Left lung (tissue), 10 donors: ENCODE measurements around the gene PGLYRP2. TPM values are rescaled to one million over a fixed set of nuclear protein-coding genes. Genes with fewer than 3 reads are reported as not detected.
"Not testable (repeated sequence)": the region's sequence is repeated elsewhere in the genome, so short reads cannot be mapped to it uniquely, and the experiment has no call there.

Source experiments
- ATAC-seq: fragments of 200-7000 bp; cut with Tn5 transposase; one replicate; pipeline ENCODE4 v1.9.1; 2020; ENCODE audit warnings: moderate library complexity
- DNase-seq, 4 donors: peaks; one replicate each; pipeline ENCODE4 v3.0.0-alpha.2; 2013 to 2020
- H3K27ac ChIP-seq, 2 donors: fragments of 200-600 bp; sonication (generic) in 1 of 2; one replicate each; pipeline versions ENCODE4 v1.5.0 to v1.8.0; 2020 to 2021
- H3K27me3 ChIP-seq, 2 donors: fragments of 200-600 bp; sonication (generic) in 1 of 2; one replicate each; pipeline versions ENCODE4 v1.5.0 to v1.8.0; 2020 to 2021
- H3K36me3 ChIP-seq, 2 donors: fragments of 200-600 bp; sonication (generic) in 1 of 2; one replicate each; pipeline versions ENCODE4 v1.5.0 to v1.8.0; 2020 to 2021
- H3K4me1 ChIP-seq, 2 donors: fragments of 200-600 bp; one replicate each; pipeline ENCODE4 v1.8.0; 2021
- H3K4me3 ChIP-seq, 2 donors: fragments of 200-600 bp; sonication (generic) in 1 of 2; one replicate each; pipeline versions ENCODE4 v1.5.0 to v1.8.0; 2020 to 2021; ENCODE audit warnings: mild to moderate bottlenecking in 1 of 2
- H3K9me3 ChIP-seq, 2 donors: fragments of 200-600 bp; sonication (generic) in 1 of 2; one replicate each; pipeline versions ENCODE4 v1.5.0 to v1.8.0; 2020 to 2021
- CTCF ChIP-seq, 2 donors: fragments of 200-600 bp; sonication (generic) in 1 of 2; IDR thresholded peaks; one replicate each; pipeline versions ENCODE4 v1.5.0 to v1.8.0; 2021; ENCODE audit warnings: antibody characterized with exemption in 2 of 2
- intact Hi-C, 2 donors: fragments of 100-400 bp; cut with DNase I; formaldehyde crosslinking; loops; one replicate each; pipeline versions ENCODE4 v1.11.2 to v1.14.2; 2022
- polyA plus RNA-seq, 6 donors: library from polyadenylated mRNA; unstranded; fragments of 120-200 nt; gene quantifications; one replicate each; pipeline ENCODE4 v1.2.1, GENCODE V29; 2013; ENCODE audit not compliant: insufficient read length in 6 of 6
- total RNA-seq, 2 donors: library from RNA; stranded (reverse); fragmentation: NEBNext Ultra II Directional; extraction: Animal tissue kit (Norgen Biotek cat#: 25700); gene quantifications; one replicate each; pipeline ENCODE4 v1.2.1, GENCODE V29; 2021
- donor health status: DM: no; HTN: yes; CAD: no.
- donor health status: DM: no; HTN: no; CAD: no.

Gene PGLYRP2
- total and polyA plus RNA-seq, 8 donors = not detected

GRCh38 chr19:15498910-15499309 lies 19.6 kb upstream of the PGLYRP2 start:
- Histone ChIP-seq H3K4me1 (no peaks in the 10 kb centered on the region), H3K27ac (no peak overlapping the region), H3K27me3 (peaks cover 0 to 36% of the 10 kb centered on the region in 2 donors), H3K4me3 (no peak overlapping the region), H3K36me3 (no peaks in the 10 kb centered on the region), H3K9me3 (no peaks in the 10 kb centered on the region)
- DNase-seq = no peak
- no peak for TF ChIP-seq CTCF (IDR thresholded peaks at IDR 0.05)
- intact Hi-C loops = no loop called here
- ATAC-seq = no peak

- H3K9me3 ChIP-seq = no peaks in the 10 kb centered on the region
- DNase-seq (no peak), ATAC-seq (no peak)
- peaks cover 0 to 30% of the 10 kb centered on the region in 2 donors for H3K27me3 ChIP-seq
- no peak for TF ChIP-seq CTCF (IDR thresholded peaks at IDR 0.05)
- intact Hi-C loops = no loop called here
- H3K4me3 ChIP-seq = no peak overlapping the region
- H3K36me3 ChIP-seq = no peaks in the 10 kb centered on the region
- H3K4me1 ChIP-seq = no peaks in the 10 kb centered on the region
- no peak overlapping the region for H3K27ac ChIP-seq
These were observed 19.0 kb upstream of the PGLYRP2 start for GRCh38 chr19:15498156-15498858.

GRCh38 chr19:15495151-15495550 lies 15.8 kb upstream of the PGLYRP2 start:
- no peak overlapping the region for H3K4me3 ChIP-seq
- intact Hi-C loops = no loop called here
- ATAC-seq (no peak), DNase-seq (no peak)
- no peaks in the 10 kb centered on the region for H3K9me3 ChIP-seq
- no peaks in the 10 kb centered on the region for H3K4me1 ChIP-seq
- no peaks in the 10 kb centered on the region for H3K36me3 ChIP-seq
- H3K27ac ChIP-seq = no peak overlapping the region
- no peak for TF ChIP-seq CTCF (IDR thresholded peaks at IDR 0.05)
- peaks cover 0 to 10% of the 10 kb centered on the region in 2 donors for H3K27me3 ChIP-seq

- Histone ChIP-seq H3K9me3 (no peaks in the 10 kb centered on the region), H3K27me3 (no peaks in the 10 kb centered on the region), H3K36me3 (no peaks in the 10 kb centered on the region), H3K4me1 (no peaks in the 10 kb centered on the region), H3K4me3 (no peak overlapping the region), H3K27ac (no peak overlapping the region)
- intact Hi-C loops = no loop called here
- no peak for TF ChIP-seq CTCF (IDR thresholded peaks at IDR 0.05)
- ATAC-seq (no peak), DNase-seq (no peak)
These were observed 9.4 kb upstream of the PGLYRP2 start for GRCh38 chr19:15488489-15489226.

GRCh38 chr19:15487038-15487437 lies 7.7 kb upstream of the PGLYRP2 start:
- H3K9me3 ChIP-seq = no peaks in the 10 kb centered on the region
- no peaks in the 10 kb centered on the region for H3K4me1 ChIP-seq
- no peak for TF ChIP-seq CTCF (IDR thresholded peaks at IDR 0.05)
- no peak for ATAC-seq
- H3K27me3 ChIP-seq = no peaks in the 10 kb centered on the region
- intact Hi-C loops = no loop called here
- H3K27ac ChIP-seq = no peak overlapping the region
- H3K4me3 ChIP-seq = no peak overlapping the region
- DNase-seq = no peak
- H3K36me3 ChIP-seq = no peaks in the 10 kb centered on the region

GRCh38 chr19:15485768-15486167 lies 6.5 kb upstream of the PGLYRP2 start:
- ATAC-seq, H3K4me1 ChIP-seq, H3K27ac ChIP-seq, H3K27me3 ChIP-seq, H3K4me3 ChIP-seq, H3K9me3 ChIP-seq, H3K36me3 ChIP-seq, intact Hi-C loops, DNase-seq: not testable (repeated sequence)

- H3K9me3 ChIP-seq, H3K27ac ChIP-seq, intact Hi-C loops, DNase-seq, H3K27me3 ChIP-seq, H3K36me3 ChIP-seq, H3K4me1 ChIP-seq, ATAC-seq, H3K4me3 ChIP-seq: not testable (repeated sequence)
These were observed 1.7 kb upstream of the PGLYRP2 start for GRCh38 chr19:15480996-15481395.
